Tibial nerve (tissue), 4 donors: Measurements from ENCODE around the gene GRM8. TPM values are rescaled to one million over a fixed set of nuclear protein-coding genes. Genes with fewer than 3 reads are reported as not detected.

Experiments
- DNase-seq, 2 donors: peaks; one replicate each; pipeline ENCODE4 v3.0.0-alpha.2; 2019; ENCODE audit warnings: low spot score in 2 of 2
- H3K27ac ChIP-seq, 4 donors: fragments of 200-600 bp; sonication (generic) in 3 of 4; one replicate each; pipeline ENCODE4 v1.5.1; 2017 to 2019; ENCODE audit warnings: mild to moderate bottlenecking in 1 of 4
- H3K27me3 ChIP-seq, 2 donors: fragments of 200-600 bp; sonication (generic) in 1 of 2; one replicate each; pipeline versions ENCODE4 v1.5.1 to v1.6.0; 2017 to 2019
- H3K36me3 ChIP-seq, 3 donors: fragments of 200-600 bp; sonication (generic); one replicate each; pipeline ENCODE4 v1.5.1; 2018 to 2019
- H3K4me1 ChIP-seq, 4 donors: fragments of 200-600 bp; sonication (generic) in 3 of 4; one replicate each; pipeline ENCODE4 v1.5.1; 2017 to 2019
- H3K4me3 ChIP-seq, 4 donors: fragments of 200-600 bp; sonication (generic) in 3 of 4; one replicate each; pipeline ENCODE4 v1.5.1; 2017 to 2019; ENCODE audit warnings: mild to moderate bottlenecking in 1 of 4, moderate library complexity in 1 of 4
- H3K9me3 ChIP-seq, 4 donors: fragments of 200-600 bp; sonication (generic) in 3 of 4; one replicate each; pipeline ENCODE4 v1.5.1; 2017 to 2019
- EP300 ChIP-seq, 2 donors: sonication (generic); formaldehyde crosslinking; IDR thresholded peaks; one replicate each; pipeline ENCODE4 v1.6.1; 2017; ENCODE audit warnings: antibody characterized with exemption in 2 of 2, mild to moderate bottlenecking in 1 of 2
- POLR2A ChIP-seq, 2 donors: fragments of 450-650 bp; IDR thresholded peaks; one replicate each; pipeline ENCODE4 v1.6.1; 2017; ENCODE audit warnings: antibody characterized with exemption in 2 of 2, mild to moderate bottlenecking in 2 of 2, moderate library complexity in 2 of 2
- WGBS, 2 donors: methylation state at CpG; one replicate each; pipeline ENCODE4 v1.1.5; 2018; 5-methylcytosine and 5-hydroxymethylcytosine counted together
- total RNA-seq, 4 donors: library from RNA; depleted of rRNA; stranded (reverse); fragments of >200 nt; gene quantifications; one replicate each; pipeline ENCODE4 v1.1.0, GENCODE V29; 2016
- TF ChIP-seq, protein P1 (sequence below), 5 experiments: fragments of 200-600 bp in 3 of 5; fragments of 450-650 bp in 2 of 5; sonication (generic) in 3 of 5; IDR thresholded peaks; one replicate each; pipeline ENCODE4 v1.5.1; 2016 to 2019; ENCODE audit warnings: antibody characterized with exemption in 5 of 5, mild to moderate bottlenecking in 3 of 5, moderate library complexity in 2 of 5

GRM8 gene
- total RNA-seq, 4 donors from 2014 or later: 0.59 to 1.5 (median 1.1) TPM

- WGBS, 2 donors: 10 to 19% methylated on average over 11 of the region's 11 CpGs
- H3K27ac ChIP-seq: no peak overlapping the region
- no peak for DNase-seq
- H3K4me3 ChIP-seq: peak overlapping the region in 3 of 4 donors; percentile 64 to 94 (median 78)
- peaks cover 0 to 34% (median 14%) of the 10 kb centered on the region in 4 donors for H3K4me1 ChIP-seq
- no peaks in the 10 kb centered on the region for H3K9me3 ChIP-seq
- TF ChIP-seq POLR2A (IDR thresholded peaks at IDR 0.05) (no peak), EP300 (IDR thresholded peaks at IDR 0.05) (no peak)
- TF ChIP-seq, protein P1, sequence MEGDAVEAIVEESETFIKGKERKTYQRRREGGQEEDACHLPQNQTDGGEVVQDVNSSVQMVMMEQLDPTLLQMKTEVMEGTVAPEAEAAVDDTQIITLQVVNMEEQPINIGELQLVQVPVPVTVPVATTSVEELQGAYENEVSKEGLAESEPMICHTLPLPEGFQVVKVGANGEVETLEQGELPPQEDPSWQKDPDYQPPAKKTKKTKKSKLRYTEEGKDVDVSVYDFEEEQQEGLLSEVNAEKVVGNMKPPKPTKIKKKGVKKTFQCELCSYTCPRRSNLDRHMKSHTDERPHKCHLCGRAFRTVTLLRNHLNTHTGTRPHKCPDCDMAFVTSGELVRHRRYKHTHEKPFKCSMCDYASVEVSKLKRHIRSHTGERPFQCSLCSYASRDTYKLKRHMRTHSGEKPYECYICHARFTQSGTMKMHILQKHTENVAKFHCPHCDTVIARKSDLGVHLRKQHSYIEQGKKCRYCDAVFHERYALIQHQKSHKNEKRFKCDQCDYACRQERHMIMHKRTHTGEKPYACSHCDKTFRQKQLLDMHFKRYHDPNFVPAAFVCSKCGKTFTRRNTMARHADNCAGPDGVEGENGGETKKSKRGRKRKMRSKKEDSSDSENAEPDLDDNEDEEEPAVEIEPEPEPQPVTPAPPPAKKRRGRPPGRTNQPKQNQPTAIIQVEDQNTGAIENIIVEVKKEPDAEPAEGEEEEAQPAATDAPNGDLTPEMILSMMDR (IDR thresholded peaks at IDR 0.05): no peak
- peaks cover 0 to 48% of the 10 kb centered on the region in 2 donors for H3K27me3 ChIP-seq
- H3K36me3 ChIP-seq: no peaks in the 10 kb centered on the region
Observed at GRCh38 chr7:127254163-127254684, 1.5 kb upstream of the GRM8 start.

GRCh38 chr7:127253281-127254162 lies 781 bp upstream of the GRM8 start:
- peak; percentile 35 to 46 for DNase-seq
- H3K9me3 ChIP-seq: no peaks in the 10 kb centered on the region
- peak overlapping the region; percentile 48 to 94 (median 71) for H3K4me3 ChIP-seq
- no peaks in the 10 kb centered on the region for H3K36me3 ChIP-seq
- H3K27ac ChIP-seq: peak overlapping the region; percentile 29 to 81 (median 36)
- H3K4me1 ChIP-seq: peaks cover 0 to 34% (median 14%) of the 10 kb centered on the region in 4 donors
- WGBS, 2 donors: 2% methylated on average over 59 to 69 of the region's 84 CpGs
- H3K27me3 ChIP-seq: peaks cover 0 to 48% of the 10 kb centered on the region in 2 donors
- TF ChIP-seq, protein P1 (IDR thresholded peaks at IDR 0.05): peak; percentile 79 to 99 (median 93)
- TF ChIP-seq EP300 (IDR thresholded peaks at IDR 0.05) (no peak), POLR2A (IDR thresholded peaks at IDR 0.05) (no peak)

- Histone ChIP-seq H3K27me3 (peaks cover 0 to 40% of the 10 kb centered on the region in 2 donors), H3K4me3 (peak overlapping the region; percentile 48 to 94 (median 71)), H3K36me3 (no peaks in the 10 kb centered on the region), H3K27ac (peak overlapping the region in 2 of 4 donors; percentile 30 to 81), H3K9me3 (no peaks in the 10 kb centered on the region), H3K4me1 (peaks cover 0 to 34% (median 14%) of the 10 kb centered on the region in 4 donors)
- WGBS, 2 donors: 0 to 3% methylated on average over 11 of the region's 11 CpGs
- DNase-seq: no peak
- TF ChIP-seq EP300 (IDR thresholded peaks at IDR 0.05): no peak
- no peak for TF ChIP-seq POLR2A (IDR thresholded peaks at IDR 0.05)
- TF ChIP-seq, protein P1 (IDR thresholded peaks at IDR 0.05): no peak
Observed at GRCh38 chr7:127252377-127252713, 396 bp downstream of the GRM8 start.

DNA sequence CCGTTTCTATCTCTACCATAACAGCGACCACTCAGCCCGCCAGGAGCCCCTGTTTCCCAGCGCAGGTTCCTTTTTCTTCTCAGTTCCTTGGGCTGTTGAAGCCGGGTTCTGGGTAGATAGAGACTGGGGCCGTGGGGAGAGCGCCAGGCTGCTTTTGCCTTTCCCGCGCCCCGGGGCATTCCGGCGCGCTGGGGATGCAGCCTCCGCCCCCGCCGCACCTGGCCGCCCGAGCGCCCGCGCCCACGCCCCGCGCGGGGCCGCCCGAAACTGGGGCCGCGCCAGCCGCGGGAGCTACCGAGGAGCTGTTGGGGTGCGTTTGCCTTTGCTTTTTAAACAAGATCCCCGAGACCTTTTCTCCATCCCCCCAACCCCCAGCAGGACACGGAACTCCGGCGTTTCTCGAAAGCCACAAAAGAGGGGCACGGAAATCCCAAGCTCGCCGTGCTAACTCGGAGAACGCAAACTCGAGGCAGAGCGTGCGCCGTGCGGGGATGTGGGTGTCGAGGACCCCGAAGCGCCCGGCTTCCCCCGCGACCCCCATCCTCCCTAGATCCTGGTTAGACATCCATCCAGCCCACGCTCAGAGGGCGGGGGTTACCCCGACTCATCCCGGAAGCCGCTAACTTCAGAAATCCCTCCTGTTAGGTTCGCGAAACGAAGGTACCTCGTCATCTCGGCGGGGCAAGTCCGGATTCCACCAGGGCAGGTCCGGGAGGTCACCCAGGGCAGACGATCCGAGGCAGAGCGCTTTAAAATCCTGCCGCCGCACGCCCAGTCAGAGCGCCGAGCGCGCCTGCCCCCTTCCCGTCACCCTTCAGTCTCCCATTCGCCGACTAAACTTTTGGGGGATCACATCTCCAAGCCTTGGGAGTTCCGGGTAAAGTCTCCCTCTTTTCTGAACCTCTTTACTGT lies 1.0 kb downstream of the GRM8 start:
- Histone ChIP-seq H3K4me1 (peaks cover 0 to 34% (median 14%) of the 10 kb centered on the region in 4 donors), H3K27me3 (peaks cover 0 to 39% of the 10 kb centered on the region in 2 donors), H3K36me3 (no peaks in the 10 kb centered on the region), H3K27ac (peak overlapping the region in 1 of 4 donors; percentile 81), H3K4me3 (peak overlapping the region; percentile 48 to 94 (median 71)), H3K9me3 (no peaks in the 10 kb centered on the region)
- TF ChIP-seq EP300 (IDR thresholded peaks at IDR 0.05) (no peak), POLR2A (IDR thresholded peaks at IDR 0.05) (no peak)
- TF ChIP-seq, protein P1 (IDR thresholded peaks at IDR 0.05): no peak
- WGBS, 2 donors: 0 to 1% methylated on average over 52 to 69 of the region's 81 CpGs
- no peak for DNase-seq
